WTC11 (cell line): ENCODE data around the gene TUBB1.
"Not testable (repeated sequence)": the region's sequence is repeated elsewhere in the genome, so short reads cannot be mapped to it uniquely, and the experiment has no call there.

ENCODE experiments used
- CTCF ChIP-seq: fragments of 200-600 bp; IDR thresholded peaks from 2 replicates; pipeline ENCODE4 v1.8.0; 2022; ENCODE audit warnings: antibody characterized with exemption
- ZNF232 ChIP-seq: sonication (generic); formaldehyde crosslinking; IDR thresholded peaks from 2 replicates; pipeline ENCODE4 v1.8.0; 2022; ENCODE audit warnings: mild to moderate bottlenecking, missing genetic modification reagents

- not testable (repeated sequence) for TF ChIP-seq ZNF232 (CRISPR knock-in tag); CTCF
Measured at GRCh38 chr20:58983115-58983468, 36.1 kb upstream of the TUBB1 start.
